Transverse colon (tissue), 3 donors: ENCODE data around the gene FLT1.

ENCODE experiments used
- CTCF ChIP-seq, 5 experiments: fragments of 200-600 bp in 3 of 5; fragments of 450-650 bp in 2 of 5; sonication (generic) in 3 of 5; IDR thresholded peaks; 1 replicate in 2 of 5; 2 replicates in 3 of 5; pipeline ENCODE4 v1.5.1; 2016 to 2017; ENCODE audit warnings: antibody characterized with exemption in 5 of 5, inconsistent platforms in 3 of 5, mild to moderate bottlenecking in 2 of 5, moderate library complexity in 1 of 5
- POLR2A ChIP-seq: fragments of 450-650 bp; IDR thresholded peaks from one replicate; pipeline ENCODE4 v1.6.1; 2016; ENCODE audit warnings: antibody characterized with exemption, mild to moderate bottlenecking, moderate library complexity

- TF ChIP-seq POLR2A, result no peak
- no peak for TF ChIP-seq CTCF (IDR thresholded peaks at IDR 0.05)
Measured at GRCh38 chr13:28336193-28336657, 158.7 kb downstream of the FLT1 start.
